H54 (cell line): ENCODE data around the gene GRM4.
"Not testable (repeated sequence)": the region's sequence is repeated elsewhere in the genome, so short reads cannot be mapped to it uniquely, and the experiment has no call there.

Experiments
- DNase-seq: peaks from one replicate; pipeline ENCODE4 v3.0.0; 2011; ENCODE audit warnings: low spot score, mixed read lengths; ENCODE audit not compliant: insufficient read length
- FAIRE-seq: peaks from 3 replicates; lab custom pipeline; 2011; peaks lifted over from hg19 to GRCh38; lab: Jason Lieb, UNC
- POLR2A ChIP-seq: IDR thresholded peaks from 2 replicates; pipeline ENCODE4 v1.6.1; 2011; ENCODE audit warnings: low read depth, mild to moderate bottlenecking, low read length

Gene GRM4

GRCh38 chr6:34018961-34019606, 126.8 kb downstream of the GRM4 start:
- no peak for FAIRE-seq
- no peak for TF ChIP-seq POLR2A
- DNase-seq = no peak

- DNase-seq (no peak), FAIRE-seq (no peak)
- no peak for TF ChIP-seq POLR2A
These were observed 127.9 kb downstream of the GRM4 start for GRCh38 chr6:34018026-34018425.

GRCh38 chr6:34017106-34017805, 128.6 kb downstream of the GRM4 start:
- TF ChIP-seq POLR2A = no peak
- FAIRE-seq (no peak), DNase-seq (no peak)

- not testable (repeated sequence) for FAIRE-seq, DNase-seq
These were observed 129.3 kb downstream of the GRM4 start for GRCh38 chr6:34016573-34016972.

GRCh38 chr6:34015586-34015985, 130.3 kb downstream of the GRM4 start:
- no peak for FAIRE-seq
- no peak for TF ChIP-seq POLR2A

GRCh38 chr6:34011264-34011663, 134.6 kb downstream of the GRM4 start:
- DNase-seq (no peak), FAIRE-seq (no peak)
- TF ChIP-seq POLR2A = no peak

More at GRCh38 chr6:34015586-34015985, 130.3 kb downstream of the GRM4 start:
- DNase-seq = no peak

GRCh38 chr6:34005901-34006531, 139.9 kb downstream of the GRM4 start:
- DNase-seq (no peak), FAIRE-seq (no peak)
- TF ChIP-seq POLR2A = no peak

GRCh38 chr6:34004706-34005105, 141.2 kb downstream of the GRM4 start:
- FAIRE-seq (no peak), DNase-seq (no peak)
- no peak for TF ChIP-seq POLR2A

- no peak for DNase-seq
- FAIRE-seq = no peak
- TF ChIP-seq POLR2A = no peak
These were observed 141.9 kb downstream of the GRM4 start for GRCh38 chr6:34003962-34004361.

GRCh38 chr6:34001706-34002621, 143.9 kb downstream of the GRM4 start:
- FAIRE-seq (no peak), DNase-seq (no peak)
- TF ChIP-seq POLR2A = no peak

- no peak for DNase-seq
- no peak for TF ChIP-seq POLR2A
- no peak for FAIRE-seq
These were observed 145.6 kb downstream of the GRM4 start for GRCh38 chr6:34000281-34000680.

GRCh38 chr6:33999567-33999966, 146.3 kb downstream of the GRM4 start:
- FAIRE-seq (no peak), DNase-seq (no peak)
- TF ChIP-seq POLR2A = no peak

GRCh38 chr6:33998660-33999059, 147.2 kb downstream of the GRM4 start:
- no peak for FAIRE-seq
- no peak for TF ChIP-seq POLR2A
- no peak for DNase-seq

GRCh38 chr6:33997265-33997664, 148.6 kb downstream of the GRM4 start:
- no peak for TF ChIP-seq POLR2A
- DNase-seq (no peak), FAIRE-seq (no peak)

- no peak for DNase-seq
- no peak for FAIRE-seq
These were observed 149.8 kb downstream of the GRM4 start for GRCh38 chr6:33996120-33996475.

More at GRCh38 chr6:33996120-33996475, 149.8 kb downstream of the GRM4 start:
- TF ChIP-seq POLR2A = no peak
